Neural progenitor cell (in vitro differentiated cells): Measurements from ENCODE around the gene SYNM.

Source experiments
- EZH2 ChIP-seq: fragments of 200-600 bp; sonication (generic); IDR thresholded peaks from 2 replicates; pipeline ENCODE4 v1.6.1; 2017; ENCODE audit warnings: antibody characterized with exemption, mild to moderate bottlenecking, moderate library complexity
- TF ChIP-seq, protein P1 (sequence below): fragments of 200-600 bp; sonication (generic); IDR thresholded peaks from 2 replicates; pipeline ENCODE4 v1.5.1; 2017; ENCODE audit warnings: antibody characterized with exemption, mild to moderate bottlenecking

GRCh38 chr15:99098991-99099390 lies 5.9 kb upstream of the SYNM start:
- TF ChIP-seq, protein P1, sequence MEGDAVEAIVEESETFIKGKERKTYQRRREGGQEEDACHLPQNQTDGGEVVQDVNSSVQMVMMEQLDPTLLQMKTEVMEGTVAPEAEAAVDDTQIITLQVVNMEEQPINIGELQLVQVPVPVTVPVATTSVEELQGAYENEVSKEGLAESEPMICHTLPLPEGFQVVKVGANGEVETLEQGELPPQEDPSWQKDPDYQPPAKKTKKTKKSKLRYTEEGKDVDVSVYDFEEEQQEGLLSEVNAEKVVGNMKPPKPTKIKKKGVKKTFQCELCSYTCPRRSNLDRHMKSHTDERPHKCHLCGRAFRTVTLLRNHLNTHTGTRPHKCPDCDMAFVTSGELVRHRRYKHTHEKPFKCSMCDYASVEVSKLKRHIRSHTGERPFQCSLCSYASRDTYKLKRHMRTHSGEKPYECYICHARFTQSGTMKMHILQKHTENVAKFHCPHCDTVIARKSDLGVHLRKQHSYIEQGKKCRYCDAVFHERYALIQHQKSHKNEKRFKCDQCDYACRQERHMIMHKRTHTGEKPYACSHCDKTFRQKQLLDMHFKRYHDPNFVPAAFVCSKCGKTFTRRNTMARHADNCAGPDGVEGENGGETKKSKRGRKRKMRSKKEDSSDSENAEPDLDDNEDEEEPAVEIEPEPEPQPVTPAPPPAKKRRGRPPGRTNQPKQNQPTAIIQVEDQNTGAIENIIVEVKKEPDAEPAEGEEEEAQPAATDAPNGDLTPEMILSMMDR = no peak
- no peak for TF ChIP-seq EZH2
